GM12875 (cell line): ENCODE data around the gene ZNF214.

Experiments
- H3K4me3 ChIP-seq: one replicate; pipeline ENCODE4 v1.5.1; 2011; ENCODE audit warnings: low read depth, low read length, control low read depth
- TF ChIP-seq, protein P1 (sequence below): IDR thresholded peaks from 2 replicates; pipeline ENCODE4 v1.5.1; 2011; ENCODE audit warnings: low read depth, mild to moderate bottlenecking, control low read depth, inconsistent platforms, low read length, moderate library complexity, borderline replicate concordance; ENCODE audit not compliant: insufficient read depth

Gene ZNF214

DNA sequence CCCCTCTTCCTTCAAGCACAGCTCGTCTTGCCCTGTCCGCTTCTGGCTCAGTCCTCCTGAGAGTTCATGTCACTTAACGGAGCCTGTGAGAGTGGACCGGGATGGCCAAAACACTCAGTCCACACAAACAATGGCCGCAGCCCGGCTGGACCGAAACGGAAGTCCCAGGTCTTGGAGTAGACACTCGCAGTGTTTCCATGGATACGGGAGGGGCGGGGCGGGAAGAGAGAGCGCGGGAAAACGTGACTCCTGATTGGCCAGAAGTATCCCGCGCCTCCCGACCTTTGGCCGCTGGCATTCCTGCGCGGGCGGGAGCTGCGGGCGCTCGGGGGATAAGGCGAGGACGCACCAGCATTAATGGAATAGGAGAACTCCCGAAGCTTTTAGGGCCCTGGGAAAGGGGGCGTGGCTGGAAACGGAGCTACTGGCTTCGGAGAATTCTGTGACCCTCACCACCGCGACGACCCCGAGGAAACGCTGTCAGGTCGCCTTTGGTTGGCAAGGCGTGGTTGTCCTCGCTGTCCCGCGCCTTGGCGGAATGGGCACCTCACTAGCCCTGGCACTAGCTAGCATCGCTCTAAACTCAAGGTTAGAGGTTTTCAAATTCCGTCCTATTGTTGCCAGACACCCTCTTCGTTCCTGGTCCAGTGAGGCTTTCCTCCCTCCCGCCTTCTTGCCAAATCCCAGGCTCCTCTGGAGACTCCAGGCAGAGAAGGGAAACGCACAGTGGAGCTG, at the start of gene ZNF214, which contains the start of gene NLRP14:
ZNF214 (minus strand) TSS at position 164 of the 735 bp plus-strand sequence. CDS start 17,511 bp downstream, outside the sequence.
NLRP14 (plus strand) TSS at position 297 of the 735 bp plus-strand sequence. CDS start 18,108 bp downstream, outside the sequence.
- peak within 1 kb of the TSS; percentile 33 for H3K4me3 ChIP-seq
- TF ChIP-seq, protein P1, sequence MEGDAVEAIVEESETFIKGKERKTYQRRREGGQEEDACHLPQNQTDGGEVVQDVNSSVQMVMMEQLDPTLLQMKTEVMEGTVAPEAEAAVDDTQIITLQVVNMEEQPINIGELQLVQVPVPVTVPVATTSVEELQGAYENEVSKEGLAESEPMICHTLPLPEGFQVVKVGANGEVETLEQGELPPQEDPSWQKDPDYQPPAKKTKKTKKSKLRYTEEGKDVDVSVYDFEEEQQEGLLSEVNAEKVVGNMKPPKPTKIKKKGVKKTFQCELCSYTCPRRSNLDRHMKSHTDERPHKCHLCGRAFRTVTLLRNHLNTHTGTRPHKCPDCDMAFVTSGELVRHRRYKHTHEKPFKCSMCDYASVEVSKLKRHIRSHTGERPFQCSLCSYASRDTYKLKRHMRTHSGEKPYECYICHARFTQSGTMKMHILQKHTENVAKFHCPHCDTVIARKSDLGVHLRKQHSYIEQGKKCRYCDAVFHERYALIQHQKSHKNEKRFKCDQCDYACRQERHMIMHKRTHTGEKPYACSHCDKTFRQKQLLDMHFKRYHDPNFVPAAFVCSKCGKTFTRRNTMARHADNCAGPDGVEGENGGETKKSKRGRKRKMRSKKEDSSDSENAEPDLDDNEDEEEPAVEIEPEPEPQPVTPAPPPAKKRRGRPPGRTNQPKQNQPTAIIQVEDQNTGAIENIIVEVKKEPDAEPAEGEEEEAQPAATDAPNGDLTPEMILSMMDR: no peak

DNA sequence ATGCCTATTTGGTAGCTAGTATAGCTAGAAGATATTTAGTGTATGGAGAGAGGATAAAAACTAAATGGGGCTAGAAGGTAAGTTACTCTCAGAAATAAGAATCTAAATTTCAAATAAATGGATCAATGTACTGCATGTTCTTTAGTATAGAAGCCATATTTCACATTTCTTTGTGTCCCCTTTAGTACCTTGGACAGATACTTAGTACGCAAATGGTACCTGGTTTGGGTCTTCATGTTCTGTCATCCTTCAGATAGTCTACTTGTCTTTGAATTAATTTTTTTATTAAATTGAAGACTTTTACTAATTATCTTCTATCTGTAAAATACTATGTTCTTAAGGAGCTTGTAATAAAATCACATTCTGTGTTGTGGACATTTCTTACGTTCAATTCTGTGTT, 42.4 kb upstream of the ZNF214 start:
- no peak overlapping the region for H3K4me3 ChIP-seq
- TF ChIP-seq, protein P1: no peak

DNA sequence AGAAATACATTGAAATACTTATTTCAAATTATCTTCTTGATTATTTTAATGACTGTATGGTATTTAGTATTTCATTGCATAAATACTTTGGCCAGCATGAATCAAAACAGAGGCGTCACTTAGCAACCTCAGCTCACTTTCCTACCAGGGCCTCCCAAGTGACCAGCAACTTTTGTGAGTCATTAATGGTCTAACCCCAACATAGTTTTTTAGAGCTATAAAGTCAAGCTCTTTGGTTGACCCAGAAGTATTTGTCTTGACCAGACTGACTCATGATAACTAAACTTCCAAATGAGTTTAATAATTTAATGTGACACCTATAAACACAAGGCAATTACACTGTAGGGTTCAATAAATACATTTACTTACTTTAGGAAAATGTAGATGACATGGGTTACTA, 40.7 kb upstream of the ZNF214 start:
- no peak overlapping the region for H3K4me3 ChIP-seq
- TF ChIP-seq, protein P1: no peak

DNA sequence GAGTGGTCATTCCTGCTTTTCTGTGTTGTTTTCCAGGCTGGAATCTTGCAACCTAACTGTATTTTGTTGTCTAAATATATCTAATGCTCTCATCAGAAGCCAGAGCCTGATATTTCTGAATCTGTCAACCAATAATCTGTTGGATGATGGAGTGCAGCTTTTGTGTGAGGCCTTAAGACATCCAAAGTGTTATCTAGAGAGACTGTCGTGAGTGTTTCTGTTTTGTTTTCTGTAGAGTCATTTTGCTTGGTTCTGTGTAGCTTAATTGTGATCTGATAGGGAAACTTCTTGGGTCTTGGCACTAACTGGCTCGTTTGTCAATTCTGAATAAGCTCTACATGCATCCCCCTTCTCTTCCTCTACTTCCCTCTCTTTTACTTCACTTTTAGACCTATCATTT, 37.5 kb upstream of the ZNF214 start:
- no peak overlapping the region for H3K4me3 ChIP-seq
- TF ChIP-seq, protein P1: no peak

DNA sequence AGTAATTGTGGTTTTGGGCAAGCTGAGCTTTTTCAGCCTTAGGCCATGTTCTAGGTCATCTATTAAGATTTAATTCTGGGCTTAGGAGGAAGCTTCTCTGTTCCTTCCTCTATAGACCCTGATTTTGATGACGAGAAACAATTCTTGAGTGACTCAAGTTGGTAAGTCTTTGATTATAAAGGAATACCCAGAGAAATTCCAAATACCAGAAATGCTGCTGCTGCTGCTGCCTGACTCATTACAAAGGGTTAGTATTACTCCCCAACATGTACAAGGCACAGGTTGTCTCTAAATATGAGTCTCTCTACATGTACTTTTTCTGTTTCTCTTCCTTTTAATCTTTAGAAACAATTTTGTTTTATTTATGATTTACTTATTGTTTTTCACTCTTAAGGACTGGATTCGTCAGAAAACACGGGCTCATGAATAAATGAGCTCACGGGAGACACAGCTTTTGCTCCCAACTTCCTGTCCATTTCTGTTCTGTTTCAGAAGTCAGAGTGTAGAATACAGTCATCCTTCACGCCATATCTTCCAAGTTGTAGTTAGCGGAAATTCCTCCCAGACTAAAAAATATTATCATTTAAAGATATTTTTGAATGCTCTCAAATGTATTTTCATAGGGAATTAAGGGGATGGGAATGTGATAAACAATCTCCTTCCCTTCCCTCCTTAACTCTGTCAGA, 36.8 kb upstream of the ZNF214 start:
- H3K4me3 ChIP-seq: no peak overlapping the region
- TF ChIP-seq, protein P1: no peak

DNA sequence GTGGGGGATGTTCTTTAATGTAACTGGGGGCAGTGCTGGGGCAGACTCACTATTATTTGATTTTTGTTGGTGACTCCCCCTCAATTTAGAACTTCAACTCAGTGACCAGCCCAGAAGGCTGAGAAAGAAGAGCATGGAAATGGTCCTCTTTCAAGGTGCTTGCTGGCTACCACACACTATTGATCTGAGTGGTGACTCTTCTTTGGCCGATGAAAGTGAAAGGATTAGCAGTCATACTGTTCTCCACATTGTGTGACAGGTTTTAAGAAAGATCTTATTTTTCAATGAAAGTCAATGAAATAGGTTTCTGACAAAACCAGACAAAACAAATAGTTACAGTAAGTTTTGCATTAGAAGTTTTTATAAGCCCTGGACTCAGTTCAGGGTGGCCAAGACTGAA, 30.0 kb upstream of the ZNF214 start:
- H3K4me3 ChIP-seq: no peak overlapping the region
- TF ChIP-seq, protein P1: no peak

DNA sequence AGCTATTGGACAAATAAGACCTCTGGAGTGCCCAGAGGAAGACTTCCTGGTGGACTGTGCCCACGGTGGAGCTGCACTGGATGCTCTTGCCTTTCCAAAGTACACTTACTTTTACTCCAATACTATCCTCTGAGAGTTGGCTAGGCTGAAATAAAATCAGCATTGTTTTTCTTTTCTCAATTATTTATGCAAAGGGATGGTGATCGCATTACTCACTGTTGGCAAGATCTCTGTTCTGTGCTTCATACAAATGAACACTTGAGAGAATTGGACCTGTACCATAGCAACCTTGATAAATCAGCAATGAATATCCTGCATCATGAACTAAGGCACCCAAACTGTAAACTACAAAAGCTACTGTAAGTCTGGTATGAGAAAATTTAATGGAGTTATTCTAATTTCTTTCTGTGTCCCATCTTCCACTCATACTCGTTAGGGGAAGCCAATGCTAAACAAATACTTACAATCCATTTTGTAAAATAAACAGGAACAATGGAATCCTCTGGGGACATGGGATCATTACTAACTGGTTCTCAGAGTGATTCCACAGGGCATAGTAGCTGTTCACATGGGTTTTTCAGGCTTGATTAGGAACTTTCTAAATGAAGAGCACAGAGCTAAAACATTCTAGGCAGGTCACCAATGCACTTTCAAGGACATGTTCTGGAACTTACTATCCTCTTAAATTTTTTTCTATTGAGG, 26.5 kb upstream of the ZNF214 start:
- H3K4me3 ChIP-seq: no peak overlapping the region
- TF ChIP-seq, protein P1: no peak
